WERI-Rb-1 (cell line): Measurements from ENCODE around the gene PIGR.

Experiments
- DNase-seq: peaks from one replicate; pipeline ENCODE4 v3.0.0-alpha.2; 2020
- H3K27ac ChIP-seq: fragments of 250-450 bp; sonication (Bioruptor Pico); 2 replicates; pipeline ENCODE4 v1.5.1; 2020; ENCODE audit warnings: mild to moderate bottlenecking, moderate library complexity
- H3K27me3 ChIP-seq: fragments of 250-450 bp; sonication (Bioruptor Pico); 2 replicates; pipeline ENCODE4 v1.5.1; 2021; ENCODE audit warnings: mild to moderate bottlenecking, low read depth, moderate library complexity; ENCODE audit not compliant: insufficient read depth, severe bottlenecking
- H3K36me3 ChIP-seq: fragments of 250-450 bp; sonication (Bioruptor Pico); 2 replicates; pipeline ENCODE4 v1.5.1; 2020; ENCODE audit warnings: mild to moderate bottlenecking, moderate library complexity
- H3K4me3 ChIP-seq: 2 replicates; pipeline ENCODE4 v1.5.1; 2011; ENCODE audit warnings: low read depth, mild to moderate bottlenecking, control low read depth, low read length
- H3K9me3 ChIP-seq: fragments of 250-450 bp; sonication (Bioruptor Pico); 2 replicates; pipeline ENCODE4 v1.5.1; 2021; ENCODE audit warnings: mild to moderate bottlenecking, moderate library complexity; ENCODE audit not compliant: severe bottlenecking
- CTCF ChIP-seq: IDR thresholded peaks from 2 replicates; pipeline ENCODE4 v1.5.1; 2011; ENCODE audit warnings: low read depth, mild to moderate bottlenecking, control low read depth, inconsistent platforms, low read length

PIGR gene

GRCh38 chr1:206905295-206906164, 40.7 kb downstream of the PIGR start:
- Histone ChIP-seq H3K36me3 (no peaks in the 10 kb centered on the region), H3K9me3 (peaks cover 5% of the 10 kb centered on the region), H3K27me3 (peaks cover 94% of the 10 kb centered on the region), H3K27ac (no peak overlapping the region), H3K4me3 (no peak overlapping the region)
- TF ChIP-seq CTCF: no peak
- DNase-seq: no peak

DNA sequence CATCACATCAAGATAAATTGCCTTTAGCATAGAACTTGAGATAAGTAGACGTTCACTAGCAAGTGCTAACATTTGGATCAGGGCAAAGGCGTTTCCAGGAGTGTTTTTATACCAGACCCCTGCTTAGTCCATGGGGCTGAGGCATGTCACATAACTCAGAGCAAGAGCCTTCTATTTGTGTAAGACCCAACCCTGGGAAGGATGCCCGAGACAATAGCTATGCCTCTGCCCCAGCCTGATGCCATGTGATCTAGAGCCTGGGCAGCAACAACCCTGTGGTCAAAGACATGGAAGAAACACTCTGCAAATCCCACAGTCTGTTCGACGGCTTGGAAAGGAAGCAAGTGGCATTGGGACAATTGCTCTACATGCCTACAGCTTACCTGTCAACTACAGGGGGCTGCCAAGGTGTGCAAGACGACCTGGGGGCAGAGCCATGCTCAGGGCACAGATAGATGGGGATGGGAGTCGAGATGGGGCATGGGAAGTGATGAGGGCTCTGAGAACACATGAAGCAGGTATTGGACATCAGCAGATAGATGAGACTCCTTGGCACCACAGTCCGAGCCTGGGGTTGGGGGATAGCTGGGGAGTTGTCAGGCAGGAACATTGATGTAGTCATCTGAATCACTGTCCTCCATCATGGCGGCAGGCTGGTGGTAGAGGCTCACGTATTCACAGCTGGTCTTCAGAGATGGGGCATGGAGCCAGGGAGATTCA, 41.7 kb downstream of the PIGR start:
- peaks cover 94% of the 10 kb centered on the region for H3K27me3 ChIP-seq
- no peak overlapping the region for H3K27ac ChIP-seq
- no peak overlapping the region for H3K4me3 ChIP-seq
- H3K36me3 ChIP-seq: no peaks in the 10 kb centered on the region
- no peak for DNase-seq
- no peak for TF ChIP-seq CTCF
- H3K9me3 ChIP-seq: peaks cover 5% of the 10 kb centered on the region

- Histone ChIP-seq H3K27me3 (peaks cover 94% of the 10 kb centered on the region), H3K27ac (no peak overlapping the region), H3K4me3 (no peak overlapping the region), H3K36me3 (no peaks in the 10 kb centered on the region), H3K9me3 (peaks cover 2% of the 10 kb centered on the region)
- no peak for TF ChIP-seq CTCF
- no peak for DNase-seq
Measured at GRCh38 chr1:206903687-206904086, 42.6 kb downstream of the PIGR start.

- H3K27me3 ChIP-seq: peaks cover 93% of the 10 kb centered on the region
- H3K36me3 ChIP-seq: no peaks in the 10 kb centered on the region
- H3K4me3 ChIP-seq: no peak overlapping the region
- H3K27ac ChIP-seq: no peak overlapping the region
- peaks cover under 1% of the 10 kb centered on the region for H3K9me3 ChIP-seq
- no peak for DNase-seq
- no peak for TF ChIP-seq CTCF
Measured at GRCh38 chr1:206902702-206903101, 43.6 kb downstream of the PIGR start.

DNA sequence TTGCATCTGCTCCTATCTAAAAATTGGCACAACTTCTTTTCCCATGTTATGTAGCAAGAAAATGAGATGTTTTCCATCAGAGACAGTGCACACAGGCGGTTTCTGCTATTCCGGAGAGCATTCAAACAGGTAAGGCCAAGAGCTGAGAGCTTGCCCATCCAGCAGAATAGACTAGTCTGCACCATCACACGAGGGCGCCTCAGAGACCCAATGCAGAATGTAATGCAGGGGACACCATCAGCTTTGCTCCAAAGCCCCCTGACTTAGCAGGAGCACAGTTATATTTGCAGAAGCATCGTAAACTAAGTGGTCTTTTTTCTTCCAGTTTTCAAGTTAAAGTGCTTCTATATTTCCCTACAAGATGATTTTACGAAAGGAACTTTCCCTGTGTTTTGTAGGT, 44.3 kb downstream of the PIGR start:
- Histone ChIP-seq H3K9me3 (no peaks in the 10 kb centered on the region), H3K4me3 (no peak overlapping the region), H3K36me3 (no peaks in the 10 kb centered on the region), H3K27me3 (peaks cover 95% of the 10 kb centered on the region), H3K27ac (no peak overlapping the region)
- TF ChIP-seq CTCF: no peak
- DNase-seq: no peak
